SU-DHL-6 (cell line): Measurements from ENCODE around the gene MTFR1L.

Experiments
- H2AFZ ChIP-seq: fragments of 200-600 bp; sonication (generic); 2 replicates; pipeline ENCODE4 v1.6.1; 2014; ENCODE audit warnings: low read depth, mild to moderate bottlenecking, moderate library complexity, mixed read lengths, antibody characterized with exemption, low read length; ENCODE audit not compliant: severe bottlenecking
- H3F3A ChIP-seq: fragments of 200-600 bp; shearing (Covaris generic); 2 replicates; pipeline ENCODE4 v1.6.0; 2016; ENCODE audit warnings: antibody characterized with exemption, mild to moderate bottlenecking; ENCODE audit not compliant: insufficient read depth
- H3K27ac ChIP-seq: fragments of 200-600 bp; sonication (generic); 2 replicates; pipeline ENCODE4 v1.5.1; 2016; ENCODE audit warnings: low read depth, mild to moderate bottlenecking, low read length, moderate library complexity, mixed read lengths
- H3K27me3 ChIP-seq: fragments of 200-600 bp; sonication (generic), shearing (Covaris generic); 2 replicates; pipeline ENCODE4 v1.6.0; 2014; ENCODE audit warnings: mild to moderate bottlenecking, low read length
- H3K36me3 ChIP-seq: fragments of 200-600 bp; sonication (generic); 2 replicates; pipeline ENCODE4 v1.6.1; 2014; ENCODE audit warnings: mild to moderate bottlenecking, low read length, mixed read lengths
- H3K4me2 ChIP-seq: fragments of 300-600, 200-600 bp; shearing (Covaris generic), sonication (generic); 2 replicates; pipeline ENCODE4 v1.6.0; 2014; ENCODE audit warnings: low read length, low read depth, mild to moderate bottlenecking; ENCODE audit not compliant: poor library complexity, severe bottlenecking
- H3K4me3 ChIP-seq: fragments of 200-600 bp; sonication (generic); 2 replicates; pipeline ENCODE4 v1.5.1; 2014; ENCODE audit warnings: antibody characterized with exemption, low read length, mild to moderate bottlenecking, mixed read lengths; ENCODE audit not compliant: insufficient read depth, poor library complexity, severe bottlenecking
- H3K79me2 ChIP-seq: fragments of 200-600 bp; sonication (generic); 2 replicates; pipeline ENCODE4 v1.6.1; 2014; ENCODE audit warnings: mild to moderate bottlenecking, low read length, moderate library complexity; ENCODE audit not compliant: insufficient read depth
- H3K9ac ChIP-seq: fragments of 200-600 bp; sonication (generic); 2 replicates; pipeline ENCODE4 v1.7.0; 2014; ENCODE audit warnings: mild to moderate bottlenecking, low read length
- H3K9me2 ChIP-seq: fragments of 200-600 bp; sonication (generic); replicated peaks from 2 replicates; pipeline ENCODE4 v1.6.1; 2014; ENCODE audit warnings: low read length; ENCODE audit not compliant: insufficient read depth
- H3K9me3 ChIP-seq: fragments of 200-600 bp; sonication (generic); 2 replicates; pipeline ENCODE4 v1.6.1; 2014; ENCODE audit warnings: low read length, mixed read lengths; ENCODE audit not compliant: insufficient read depth
- H4K20me1 ChIP-seq: fragments of 200-600 bp; sonication (generic); 2 replicates; pipeline ENCODE4 v1.6.1; 2014; ENCODE audit warnings: low read depth, mild to moderate bottlenecking, antibody characterized with exemption, low read length, moderate library complexity, mixed read lengths
- EZH2phosphoT487 ChIP-seq: fragments of 200-600 bp; sonication (generic), shearing (Covaris generic); conservative IDR thresholded peaks from 2 replicates; pipeline ENCODE4 v1.6.1; 2018; ENCODE audit warnings: mild to moderate bottlenecking, antibody characterized with exemption, low read length, moderate library complexity, mixed read lengths
- TF ChIP-seq, protein P1 (sequence below): fragments of 200-600 bp; sonication (generic); IDR thresholded peaks from one replicate; pipeline ENCODE4 v1.5.1; 2017; ENCODE audit warnings: antibody characterized with exemption, mild to moderate bottlenecking, low read length, moderate library complexity; ENCODE audit not compliant: insufficient read depth, poor library complexity, severe bottlenecking

The MTFR1L gene

DNA sequence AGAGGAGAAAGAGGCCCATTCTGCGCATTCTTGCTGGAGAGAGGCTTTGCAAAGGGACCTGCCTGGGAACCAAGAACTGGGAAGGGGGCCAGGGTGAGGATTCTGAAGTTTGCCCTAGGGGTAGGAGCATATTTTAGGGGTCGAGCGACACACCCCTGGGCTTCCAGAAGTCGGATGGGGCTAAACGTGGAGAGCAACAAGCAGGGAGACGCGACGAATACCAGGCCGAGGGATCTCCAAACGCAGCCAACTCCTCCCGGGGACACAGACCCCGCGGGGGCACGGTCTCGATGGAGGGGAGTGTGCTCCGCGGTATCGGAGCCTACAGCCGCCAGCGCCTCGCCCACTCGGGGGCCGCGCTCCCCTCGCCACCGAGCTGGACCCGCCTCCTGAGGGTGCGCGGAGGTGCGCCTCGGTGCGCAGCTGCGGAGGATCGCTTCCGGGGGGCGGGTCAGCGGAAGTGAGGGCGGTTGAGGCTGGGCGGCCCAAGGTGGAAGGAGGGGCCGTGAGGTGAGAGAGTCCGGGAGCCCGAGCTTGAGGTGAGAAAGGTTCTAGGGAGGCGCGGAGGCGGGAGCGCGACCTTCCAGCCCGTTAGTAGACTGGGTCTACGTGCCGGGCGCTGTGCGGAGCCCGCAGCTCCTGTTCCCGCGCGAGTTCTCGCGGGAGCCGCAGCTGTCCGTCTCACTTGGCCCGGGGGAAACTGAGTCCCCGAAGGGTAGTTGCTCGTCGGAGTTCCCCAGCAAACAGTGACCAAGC, at the start of gene MTFR1L:
MTFR1L (plus strand) TSS at position 464 of the 756 bp plus-strand sequence. CDS start 3,151 bp downstream, outside the sequence.
- peak within 1 kb of the TSS; percentile 89 for H3K9ac ChIP-seq
- peak within 1 kb of the TSS; percentile 81 for H2AFZ ChIP-seq
- peak within 1 kb of the TSS; percentile 62 for H3K4me2 ChIP-seq
- no peaks in the 10 kb centered on the region for H3K27me3 ChIP-seq
- no peaks in the 10 kb centered on the region for H3K9me3 ChIP-seq
- H3F3A ChIP-seq: peaks cover 8% of the 10 kb centered on the region; the same call in 1 of the 2 replicates
- no peaks in the 10 kb centered on the region for H4K20me1 ChIP-seq
- TF ChIP-seq, protein P1, sequence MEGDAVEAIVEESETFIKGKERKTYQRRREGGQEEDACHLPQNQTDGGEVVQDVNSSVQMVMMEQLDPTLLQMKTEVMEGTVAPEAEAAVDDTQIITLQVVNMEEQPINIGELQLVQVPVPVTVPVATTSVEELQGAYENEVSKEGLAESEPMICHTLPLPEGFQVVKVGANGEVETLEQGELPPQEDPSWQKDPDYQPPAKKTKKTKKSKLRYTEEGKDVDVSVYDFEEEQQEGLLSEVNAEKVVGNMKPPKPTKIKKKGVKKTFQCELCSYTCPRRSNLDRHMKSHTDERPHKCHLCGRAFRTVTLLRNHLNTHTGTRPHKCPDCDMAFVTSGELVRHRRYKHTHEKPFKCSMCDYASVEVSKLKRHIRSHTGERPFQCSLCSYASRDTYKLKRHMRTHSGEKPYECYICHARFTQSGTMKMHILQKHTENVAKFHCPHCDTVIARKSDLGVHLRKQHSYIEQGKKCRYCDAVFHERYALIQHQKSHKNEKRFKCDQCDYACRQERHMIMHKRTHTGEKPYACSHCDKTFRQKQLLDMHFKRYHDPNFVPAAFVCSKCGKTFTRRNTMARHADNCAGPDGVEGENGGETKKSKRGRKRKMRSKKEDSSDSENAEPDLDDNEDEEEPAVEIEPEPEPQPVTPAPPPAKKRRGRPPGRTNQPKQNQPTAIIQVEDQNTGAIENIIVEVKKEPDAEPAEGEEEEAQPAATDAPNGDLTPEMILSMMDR: no peak
- TF ChIP-seq EZH2phosphoT487: no peak
- no peaks in the 10 kb centered on the region for H3K9me2 ChIP-seq
- peak within 1 kb of the TSS; percentile 80 for H3K4me3 ChIP-seq
- H3K27ac ChIP-seq: peak within 1 kb of the TSS; percentile 78
- H3K79me2 ChIP-seq: 0 out of 2 replicates have a peak, but pooled peaks cover 6% of the 10 kb centered on the region
- H3K36me3 ChIP-seq: no peaks in the 10 kb centered on the region

DNA sequence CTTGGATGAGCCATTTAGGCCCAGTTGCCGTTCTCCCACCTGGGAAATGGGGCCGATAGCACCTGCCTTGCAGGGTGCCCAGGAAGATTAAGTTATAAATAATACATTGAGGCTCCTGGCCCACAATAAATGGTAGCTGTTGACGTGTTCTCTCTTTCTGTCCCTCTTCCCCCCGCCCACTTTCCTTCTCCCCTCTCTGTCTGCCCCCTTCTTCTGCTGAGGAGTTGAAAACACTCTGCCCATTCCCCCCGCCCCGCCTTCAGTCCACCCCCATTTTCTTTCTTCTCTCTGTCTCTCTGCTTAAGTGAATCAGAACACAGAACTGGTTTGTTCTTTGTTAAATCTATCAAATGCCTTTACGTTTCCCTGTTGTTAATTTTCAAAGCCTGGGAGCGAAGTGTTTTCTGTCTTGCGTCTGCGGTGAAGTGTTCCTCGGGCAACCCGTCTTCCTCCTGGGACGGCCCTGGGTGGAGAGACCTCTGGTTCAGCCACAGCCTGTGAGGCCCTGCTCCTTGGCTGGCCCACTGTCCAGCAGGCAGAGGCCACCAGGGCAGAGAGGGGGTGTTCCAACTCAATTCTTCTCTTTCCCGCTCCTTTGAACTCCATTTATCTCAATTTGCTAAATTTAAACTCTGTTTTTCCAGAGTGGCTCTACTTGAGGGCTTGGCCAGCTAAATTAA, 49.1 kb upstream of the MTFR1L start:
- no peaks in the 10 kb centered on the region for H3K27me3 ChIP-seq
- no peak for TF ChIP-seq EZH2phosphoT487
- H2AFZ ChIP-seq: no peak overlapping the region
- no peaks in the 10 kb centered on the region for H3K36me3 ChIP-seq
- no peaks in the 10 kb centered on the region for H3K9me3 ChIP-seq
- H3K79me2 ChIP-seq: no peaks in the 10 kb centered on the region
- no peak overlapping the region for H3K9ac ChIP-seq
- no peaks in the 10 kb centered on the region for H4K20me1 ChIP-seq
- H3K27ac ChIP-seq: no peak overlapping the region
- no peak overlapping the region for H3K4me3 ChIP-seq
- no peaks in the 10 kb centered on the region for H3F3A ChIP-seq
- H3K9me2 ChIP-seq: no peaks in the 10 kb centered on the region
- H3K4me2 ChIP-seq: no peak overlapping the region

DNA sequence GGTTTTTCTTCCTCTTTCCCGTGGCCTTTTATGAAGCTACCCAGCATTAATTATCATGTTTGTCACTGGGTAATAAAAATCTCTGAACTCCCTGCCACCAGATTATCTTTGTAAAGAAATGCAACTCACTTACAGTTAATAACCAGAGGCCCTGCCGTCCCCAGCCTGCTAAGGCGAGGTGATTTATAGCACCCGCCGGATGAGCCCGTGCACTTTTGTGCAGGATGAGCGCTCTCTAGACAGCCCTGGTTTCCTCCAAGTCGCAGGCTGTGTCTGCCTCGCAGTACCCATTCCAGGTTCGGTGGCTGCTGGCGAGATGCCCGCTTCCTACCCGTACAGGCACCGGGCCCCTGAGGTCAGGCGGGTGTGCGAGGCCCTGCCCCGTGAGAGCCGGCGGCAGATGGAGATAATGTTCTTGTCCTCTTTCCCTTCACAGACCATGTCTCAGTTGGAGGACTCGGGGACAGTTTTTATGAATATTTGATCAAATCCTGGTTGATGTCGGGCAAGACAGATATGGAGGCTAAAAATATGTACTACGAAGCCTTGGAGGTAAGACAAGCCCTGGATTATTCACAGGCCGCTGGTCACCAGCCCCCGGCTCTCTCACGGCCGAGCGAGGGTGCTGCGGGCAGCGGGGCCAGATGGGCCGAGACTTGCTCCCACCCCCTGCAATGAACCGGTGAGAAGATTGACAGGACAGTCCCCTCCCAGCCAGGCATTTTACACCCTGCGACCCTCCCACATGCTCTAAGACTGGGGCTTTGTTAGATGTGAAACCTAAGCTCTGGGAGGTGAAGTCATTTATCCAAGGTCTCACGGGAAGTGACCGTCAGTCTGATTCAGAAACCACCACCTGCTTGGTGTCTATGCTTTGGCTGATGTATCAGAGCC, 48.3 kb upstream of the MTFR1L start:
- no peak for TF ChIP-seq EZH2phosphoT487
- TF ChIP-seq, protein P1: no peak
- no peaks in the 10 kb centered on the region for H3K9me2 ChIP-seq

More for the DNA sequence above, 48.3 kb upstream of the MTFR1L start:
- H3K27ac ChIP-seq: no peak overlapping the region
- no peak overlapping the region for H3K4me2 ChIP-seq
- no peak overlapping the region for H2AFZ ChIP-seq
- no peaks in the 10 kb centered on the region for H3K9me3 ChIP-seq
- no peaks in the 10 kb centered on the region for H3K27me3 ChIP-seq
- H3K9ac ChIP-seq: no peak overlapping the region
- H4K20me1 ChIP-seq: no peaks in the 10 kb centered on the region
- no peaks in the 10 kb centered on the region for H3K36me3 ChIP-seq
- H3F3A ChIP-seq: no peaks in the 10 kb centered on the region
- H3K4me3 ChIP-seq: no peak overlapping the region
- H3K79me2 ChIP-seq: no peaks in the 10 kb centered on the region
